Stimulated activated effector memory CD8-positive, alpha-beta T cell treated with anti-CD3 and anti-CD28 coated beads, Interleukin-12 subunit alpha, Interleukin-12 subunit beta, amount 100 ng/mL, for 72 hours (primary cell): ENCODE data around the gene TP63.
"Not testable (repeated sequence)": the region's sequence is repeated elsewhere in the genome, so short reads cannot be mapped to it uniquely, and the experiment has no call there.

Experiments used
- ATAC-seq: fragments of 150-1000 bp; cut with Tn5 transposase; 2 replicates; pipeline ENCODE4 v1.10.0; 2021
- DNase-seq, 2 donors: peaks; one replicate each; pipeline ENCODE4 v3.0.0; 2021 to 2022; ENCODE audit warnings: low spot score in 2 of 2
- H3K27ac Mint-ChIP-seq: one replicate; pipeline ENCODE4 v1.8.0; 2022; ENCODE audit warnings: mild to moderate bottlenecking, mixed read lengths
- H3K36me3 Mint-ChIP-seq: one replicate; pipeline ENCODE4 v1.8.0; 2022; ENCODE audit warnings: mild to moderate bottlenecking, mixed read lengths
- H3K4me1 Mint-ChIP-seq: one replicate; pipeline ENCODE4 v1.8.0; 2022; ENCODE audit warnings: mixed read lengths
- H3K4me3 Mint-ChIP-seq: one replicate; pipeline ENCODE4 v1.8.0; 2022; ENCODE audit warnings: mild to moderate bottlenecking, mixed read lengths
- H3K9me3 Mint-ChIP-seq: one replicate; pipeline ENCODE4 v1.8.0; 2022; ENCODE audit warnings: mixed read lengths

The TP63 gene

DNA sequence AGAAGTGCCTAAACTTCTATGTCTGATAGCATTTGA lies at the start of gene TP63:
Gene TP63 (plus strand): TSS at position 17 of the 36 bp plus-strand sequence. CDS start 127 bp downstream, outside the sequence.
- Mint-ChIP-seq H3K9me3 (no peaks in the 10 kb centered on the region), H3K27ac (peak within 1 kb of the TSS; percentile 13), H3K4me3 (peak within 1 kb of the TSS; percentile 45), H3K4me1 (peaks cover 17% of the 10 kb centered on the region), H3K36me3 (no peaks in the 10 kb centered on the region)
- ATAC-seq (no peak), DNase-seq (no peak)

DNA sequence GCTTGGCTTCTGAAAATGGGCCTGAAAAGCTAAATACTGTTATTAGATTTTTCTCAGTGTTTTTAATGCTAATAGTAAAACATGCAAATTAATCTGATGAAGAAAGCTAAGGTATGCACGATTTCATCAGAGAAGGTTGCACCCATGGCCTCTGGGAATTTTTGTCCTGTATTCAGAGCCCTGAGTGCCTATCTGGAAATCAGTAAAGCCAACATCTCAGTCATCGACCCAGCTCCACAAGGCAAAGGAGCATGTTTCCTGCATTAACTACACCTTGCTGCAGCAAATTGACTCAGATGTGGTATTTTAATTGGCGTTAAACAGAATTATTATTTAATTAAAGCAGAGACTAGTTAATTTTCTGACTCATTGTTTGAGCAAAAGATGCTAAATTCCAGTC lies 49.0 kb upstream of the TP63 start:
- Mint-ChIP-seq H3K27ac (no peak overlapping the region), H3K4me1 (peaks cover 7% of the 10 kb centered on the region), H3K9me3 (peaks cover 5% of the 10 kb centered on the region), H3K4me3 (no peak overlapping the region), H3K36me3 (no peaks in the 10 kb centered on the region)
- ATAC-seq (no peak), DNase-seq (no peak)

DNA sequence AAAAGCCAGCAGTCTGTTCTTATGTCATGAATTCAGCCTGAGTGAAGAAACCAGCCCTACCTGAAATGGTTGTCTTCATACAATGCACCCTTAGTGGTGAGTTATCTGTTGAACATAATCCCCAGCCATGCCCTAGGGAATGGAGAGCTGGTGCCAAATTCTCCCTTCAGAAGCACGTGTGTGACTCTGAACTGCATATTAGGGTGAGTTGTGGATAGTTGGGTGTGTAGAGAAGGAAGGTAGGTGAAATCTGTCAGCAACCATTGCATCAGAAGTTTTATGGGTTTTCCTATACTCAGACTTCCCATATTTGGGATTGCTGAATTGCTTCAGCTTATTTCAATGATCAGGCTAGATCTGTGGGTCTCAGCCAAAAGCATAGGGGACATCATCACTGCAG lies 46.5 kb upstream of the TP63 start:
- Mint-ChIP-seq H3K4me1 (no peaks in the 10 kb centered on the region), H3K4me3 (no peak overlapping the region), H3K27ac (no peak overlapping the region), H3K36me3 (no peaks in the 10 kb centered on the region), H3K9me3 (no peaks in the 10 kb centered on the region)
- DNase-seq: no peak
- no peak for ATAC-seq

DNA sequence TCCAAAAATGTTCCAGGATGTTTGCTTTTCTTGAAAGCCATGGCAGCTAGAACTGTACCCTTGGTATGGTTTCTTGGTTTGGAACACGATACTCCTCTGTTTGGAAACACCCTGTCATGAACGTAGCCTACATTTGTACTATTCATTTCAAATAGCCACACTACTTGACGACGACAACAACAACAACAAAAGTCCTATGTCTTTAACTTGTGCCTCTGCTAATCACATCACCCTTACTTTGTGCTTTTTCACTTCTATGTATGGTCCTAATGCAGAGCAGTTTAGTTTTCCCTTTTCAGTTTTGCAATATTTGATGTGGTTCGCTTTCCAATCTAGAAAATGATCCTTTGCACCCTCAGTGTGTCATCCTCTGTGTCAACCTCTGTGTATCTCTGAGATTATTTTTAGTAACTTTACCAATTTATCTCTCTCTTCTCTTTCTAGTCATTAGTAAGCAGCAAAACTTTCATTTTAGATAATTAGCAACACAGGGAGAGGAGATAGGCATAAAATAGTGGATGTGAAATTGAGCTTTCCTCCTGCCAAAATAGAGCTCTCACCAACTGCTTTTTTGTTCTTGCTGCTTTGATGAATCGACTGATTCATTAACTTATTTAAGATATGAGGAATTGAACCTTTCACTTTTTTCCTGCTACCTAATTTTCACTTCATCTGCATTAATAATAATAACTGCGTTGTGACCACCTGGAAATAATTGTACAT lies 44.1 kb upstream of the TP63 start:
- ATAC-seq: peak; percentile 81
- H3K27ac Mint-ChIP-seq: no peak overlapping the region
- no peak for DNase-seq

DNA sequence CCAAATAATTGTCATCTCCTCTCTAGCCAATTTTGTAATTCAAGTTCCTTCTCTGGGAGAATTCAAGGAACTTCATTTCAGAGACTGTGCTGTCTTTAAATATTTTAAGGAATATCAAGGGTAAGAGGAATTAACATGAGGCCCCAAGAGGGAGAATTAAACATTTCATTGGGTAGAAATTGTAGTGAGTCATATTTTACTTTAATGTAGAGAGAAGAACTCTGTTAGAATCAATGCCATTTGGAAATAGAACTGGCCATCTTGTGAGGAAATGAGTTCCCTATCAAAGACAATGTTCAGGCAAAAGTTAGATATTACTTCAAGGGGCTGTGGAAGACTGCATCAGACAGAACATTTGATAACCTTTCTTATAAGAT lies 43.5 kb upstream of the TP63 start:
- Mint-ChIP-seq H3K27ac (no peak overlapping the region), H3K4me3 (no peak overlapping the region), H3K36me3 (no peaks in the 10 kb centered on the region), H3K4me1 (no peaks in the 10 kb centered on the region), H3K9me3 (peaks cover 3% of the 10 kb centered on the region)
- ATAC-seq (no peak), DNase-seq (no peak)

More for the DNA sequence above, 44.1 kb upstream of the TP63 start:
- H3K9me3 Mint-ChIP-seq: peaks cover 3% of the 10 kb centered on the region
- no peaks in the 10 kb centered on the region for H3K4me1 Mint-ChIP-seq
- H3K4me3 Mint-ChIP-seq: no peak overlapping the region
- H3K36me3 Mint-ChIP-seq: no peaks in the 10 kb centered on the region

DNA sequence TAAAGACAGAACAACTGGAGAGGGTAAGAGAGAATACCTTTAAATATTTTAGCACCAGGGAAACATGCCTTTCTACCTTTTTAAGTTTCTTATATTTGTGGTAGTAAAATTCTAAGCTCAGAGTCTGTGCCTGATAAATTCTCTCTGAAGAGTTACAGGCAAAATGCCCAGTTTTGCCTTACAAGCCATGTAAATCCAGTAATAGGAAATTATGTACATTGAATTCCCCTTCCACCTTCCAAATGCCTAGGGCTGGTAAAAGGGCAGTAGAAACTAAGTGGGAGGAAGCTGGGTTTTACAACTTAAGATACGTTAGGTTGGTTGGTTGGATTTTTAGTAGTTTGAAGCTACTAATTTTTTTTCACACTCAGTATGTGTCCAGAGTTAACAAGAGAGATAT lies 43.1 kb upstream of the TP63 start:
- no peak for ATAC-seq
- no peak for DNase-seq
- no peaks in the 10 kb centered on the region for H3K36me3 Mint-ChIP-seq

DNA sequence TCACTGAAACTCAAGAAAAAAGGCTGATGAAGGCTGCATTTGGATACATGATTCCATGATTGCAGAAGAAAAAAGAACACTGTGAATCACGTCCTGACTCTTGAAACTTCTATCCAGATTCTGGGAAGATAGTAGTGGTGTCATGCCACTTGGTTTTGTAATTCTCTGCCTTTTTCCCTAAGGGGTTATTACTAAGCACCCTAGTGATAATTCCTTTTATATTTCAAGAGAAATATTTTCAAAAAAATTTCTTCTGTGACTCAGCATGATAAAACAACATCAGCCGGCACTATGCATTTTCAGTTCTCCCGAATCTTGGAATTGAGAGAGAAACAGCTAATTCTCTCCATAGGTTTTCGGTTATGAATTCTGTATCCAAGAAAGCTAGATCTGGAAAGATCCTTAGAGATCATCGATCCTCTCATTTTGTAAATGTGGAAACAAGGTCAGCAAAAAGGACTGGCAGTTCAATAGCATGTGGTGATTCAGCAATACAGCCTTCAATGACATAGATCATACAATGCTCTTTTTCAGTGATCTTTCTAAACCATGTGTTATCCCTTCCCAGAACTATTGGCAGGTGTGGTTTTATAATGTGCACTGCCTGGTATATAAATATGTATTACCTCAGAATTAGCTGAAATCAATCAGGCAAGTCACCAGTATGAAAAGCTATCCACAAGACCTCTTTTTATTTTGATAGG lies 42.6 kb upstream of the TP63 start:
- Mint-ChIP-seq H3K9me3 (peaks cover 3% of the 10 kb centered on the region), H3K4me1 (no peaks in the 10 kb centered on the region), H3K4me3 (no peak overlapping the region), H3K27ac (no peak overlapping the region), H3K36me3 (no peaks in the 10 kb centered on the region)
- no peak for ATAC-seq
- DNase-seq: no peak

More for the DNA sequence above, 43.1 kb upstream of the TP63 start:
- Mint-ChIP-seq H3K4me3 (no peak overlapping the region), H3K27ac (no peak overlapping the region), H3K9me3 (peaks cover 3% of the 10 kb centered on the region), H3K4me1 (no peaks in the 10 kb centered on the region)

DNA sequence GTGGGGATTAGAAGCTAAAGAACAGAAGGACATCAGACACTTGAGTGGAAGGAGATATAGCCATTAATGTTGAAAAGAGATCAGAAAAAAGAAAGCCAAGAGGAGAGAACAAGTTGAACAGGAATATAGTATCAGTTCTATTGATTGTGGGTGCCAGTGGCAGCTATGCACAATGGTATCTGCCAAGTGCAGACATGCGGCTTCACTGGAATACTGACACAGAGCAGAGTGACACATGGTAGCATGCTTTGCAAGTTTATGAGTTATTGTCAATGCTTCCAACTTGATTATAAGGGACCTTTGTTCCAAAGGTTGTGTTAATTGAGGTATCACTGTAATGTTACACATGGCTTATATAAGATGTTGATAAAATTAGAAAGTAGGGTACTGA lies 42.0 kb upstream of the TP63 start:
- Mint-ChIP-seq H3K4me3 (no peak overlapping the region), H3K36me3 (no peaks in the 10 kb centered on the region), H3K9me3 (peaks cover 3% of the 10 kb centered on the region), H3K27ac (no peak overlapping the region), H3K4me1 (no peaks in the 10 kb centered on the region)
- DNase-seq (no peak), ATAC-seq (no peak)

DNA sequence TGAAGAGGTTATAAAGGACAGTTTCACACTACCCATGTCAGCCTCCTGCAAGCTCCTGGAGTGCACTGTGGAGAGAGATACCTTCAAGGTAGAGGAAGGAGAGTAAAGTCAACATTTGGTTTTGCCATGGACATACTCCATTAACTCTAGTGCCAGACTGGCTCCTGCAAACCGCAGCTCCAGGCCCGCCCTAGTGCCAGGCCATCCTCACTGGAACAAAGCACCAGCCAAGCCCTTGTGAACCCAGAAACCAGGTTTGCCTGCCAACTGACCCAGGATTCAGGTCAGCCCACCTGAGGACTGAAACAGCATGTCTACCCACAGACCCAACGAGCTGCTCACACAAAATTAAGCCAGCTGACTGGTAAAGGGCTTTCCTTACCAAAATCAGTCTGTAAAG lies 41.0 kb upstream of the TP63 start:
- no peaks in the 10 kb centered on the region for H3K4me1 Mint-ChIP-seq
- H3K4me3 Mint-ChIP-seq: no peak overlapping the region
- H3K36me3 Mint-ChIP-seq: no peaks in the 10 kb centered on the region
- H3K9me3 Mint-ChIP-seq: peaks cover 3% of the 10 kb centered on the region
- ATAC-seq (no peak), DNase-seq (no peak)
- H3K27ac Mint-ChIP-seq: no peak overlapping the region

DNA sequence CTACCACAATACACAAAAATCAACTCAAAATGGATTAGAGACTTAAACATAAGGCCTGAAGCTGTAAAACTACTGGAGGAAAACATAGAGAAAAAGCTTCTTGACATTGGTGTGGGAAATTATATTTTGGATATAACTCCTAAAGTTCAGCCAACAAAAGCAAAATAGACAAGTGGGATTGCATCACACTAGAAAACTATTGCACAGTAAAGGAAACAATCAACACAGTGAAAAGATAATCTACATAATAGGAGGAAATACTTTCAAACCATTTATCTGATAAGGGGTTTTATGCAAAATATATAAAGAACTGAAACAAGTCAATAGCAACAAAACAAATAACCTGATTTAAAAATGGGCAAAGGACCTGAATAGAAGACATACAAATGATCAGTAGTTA lies 37.6 kb upstream of the TP63 start:
- Mint-ChIP-seq H3K9me3 (peaks cover 3% of the 10 kb centered on the region), H3K4me1 (no peaks in the 10 kb centered on the region), H3K27ac (no peak overlapping the region), H3K4me3 (no peak overlapping the region), H3K36me3 (no peaks in the 10 kb centered on the region)
- ATAC-seq (no peak), DNase-seq (no peak)

DNA sequence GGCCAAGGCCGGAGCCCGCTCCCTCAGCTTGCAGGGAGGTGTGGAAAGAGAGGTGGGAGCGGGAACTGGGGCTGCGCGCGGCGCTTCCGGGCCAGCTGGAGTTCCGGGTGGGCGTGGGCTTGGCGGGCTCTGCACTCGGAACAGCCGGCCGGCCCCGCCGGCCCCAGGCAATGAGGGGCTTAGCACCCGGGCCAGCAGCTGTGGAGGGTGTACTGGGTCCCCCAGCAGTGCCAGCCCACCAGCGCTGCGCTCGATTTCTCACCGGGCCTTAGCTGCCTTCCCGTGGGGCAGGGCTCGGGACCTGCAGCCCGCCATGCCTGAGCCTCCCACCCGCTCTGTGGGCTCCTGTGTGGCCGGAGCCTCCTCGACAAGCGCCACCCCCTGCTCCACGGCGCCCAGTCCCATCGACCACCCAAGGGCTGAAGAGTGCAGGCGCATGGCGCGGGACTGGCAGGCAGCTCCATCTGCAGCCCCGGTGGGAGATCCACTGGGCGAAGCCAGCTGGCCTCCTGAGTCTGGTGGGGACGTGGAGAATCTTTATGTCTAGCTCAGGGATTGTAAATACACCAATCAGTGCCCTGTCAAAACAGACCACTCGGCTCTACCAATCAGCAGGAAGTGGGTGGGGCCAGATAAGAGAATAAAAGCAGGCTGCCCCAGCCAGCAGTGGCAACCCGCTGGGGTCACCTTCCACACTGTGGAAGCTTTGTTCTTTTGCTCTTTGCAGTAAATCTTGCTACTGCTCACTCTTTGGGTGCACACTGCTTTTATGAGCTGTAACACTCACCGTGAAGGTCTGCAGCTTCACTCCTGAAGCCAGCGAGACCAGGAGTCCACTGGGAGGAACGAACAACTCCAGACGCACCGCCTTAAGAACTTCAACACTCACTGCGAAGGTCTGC lies 34.9 kb upstream of the TP63 start:
- H3K9me3 Mint-ChIP-seq, DNase-seq, H3K4me1 Mint-ChIP-seq, H3K27ac Mint-ChIP-seq, H3K36me3 Mint-ChIP-seq, H3K4me3 Mint-ChIP-seq, ATAC-seq: not testable (repeated sequence)

DNA sequence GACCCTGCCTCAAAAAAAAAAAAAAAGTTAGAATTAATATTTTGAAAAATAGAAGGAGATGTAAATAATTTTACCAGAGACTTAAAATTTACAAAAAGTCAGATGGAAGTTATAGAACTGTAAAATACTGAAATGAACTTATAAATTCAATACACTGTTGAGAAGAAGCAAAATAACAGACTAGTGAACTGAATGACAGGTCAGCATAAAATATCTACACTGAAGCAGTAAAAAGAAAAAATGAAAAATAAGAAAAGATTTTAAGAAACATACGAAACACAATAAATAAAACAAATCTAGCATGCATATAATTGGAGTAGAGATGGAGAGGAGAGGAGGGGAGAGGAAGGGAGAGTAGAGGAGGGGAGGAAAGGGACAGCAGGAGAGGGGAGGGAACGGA lies 33.3 kb upstream of the TP63 start:
- ATAC-seq (no peak), DNase-seq (no peak)
- H3K4me3 Mint-ChIP-seq: no peak overlapping the region
- no peak overlapping the region for H3K27ac Mint-ChIP-seq
- no peaks in the 10 kb centered on the region for H3K4me1 Mint-ChIP-seq
- H3K36me3 Mint-ChIP-seq: no peaks in the 10 kb centered on the region
- H3K9me3 Mint-ChIP-seq: no peaks in the 10 kb centered on the region

DNA sequence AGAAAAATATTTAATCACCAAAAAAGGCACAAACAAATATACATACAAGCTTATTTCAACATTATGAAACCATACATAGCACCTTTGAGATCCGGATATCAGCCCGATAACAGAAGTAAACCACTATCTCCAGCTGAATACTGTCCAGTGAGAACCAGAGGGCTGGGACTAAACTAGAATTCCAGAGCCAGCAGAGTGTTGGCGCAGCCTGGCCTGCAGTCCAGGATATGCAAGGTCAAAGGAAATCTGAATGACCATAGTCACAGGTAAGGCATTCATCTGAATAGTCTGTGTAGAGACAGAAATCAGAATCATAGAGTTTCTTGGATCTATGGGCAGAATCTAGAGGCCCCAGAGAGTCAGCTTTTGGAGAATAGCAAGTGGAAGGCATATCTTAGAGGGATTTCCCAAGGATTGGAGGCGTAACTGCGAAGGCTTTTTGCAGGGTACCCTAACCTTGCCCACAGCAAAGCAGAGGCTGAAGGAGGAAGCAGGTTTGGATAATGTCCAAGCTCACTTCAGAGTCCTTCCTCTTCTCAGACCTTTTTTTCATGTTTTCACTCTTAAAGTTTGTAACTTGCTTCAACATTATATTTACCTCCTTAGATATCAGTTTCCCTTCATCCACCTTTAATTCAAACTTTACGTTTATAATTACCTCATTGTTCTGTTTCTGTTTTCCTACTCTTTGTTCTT lies 32.5 kb upstream of the TP63 start:
- H3K4me3 Mint-ChIP-seq: no peak overlapping the region
- no peak overlapping the region for H3K27ac Mint-ChIP-seq
- H3K4me1 Mint-ChIP-seq: no peaks in the 10 kb centered on the region
- no peak for DNase-seq
- no peak for ATAC-seq
- H3K36me3 Mint-ChIP-seq: no peaks in the 10 kb centered on the region
- H3K9me3 Mint-ChIP-seq: no peaks in the 10 kb centered on the region

DNA sequence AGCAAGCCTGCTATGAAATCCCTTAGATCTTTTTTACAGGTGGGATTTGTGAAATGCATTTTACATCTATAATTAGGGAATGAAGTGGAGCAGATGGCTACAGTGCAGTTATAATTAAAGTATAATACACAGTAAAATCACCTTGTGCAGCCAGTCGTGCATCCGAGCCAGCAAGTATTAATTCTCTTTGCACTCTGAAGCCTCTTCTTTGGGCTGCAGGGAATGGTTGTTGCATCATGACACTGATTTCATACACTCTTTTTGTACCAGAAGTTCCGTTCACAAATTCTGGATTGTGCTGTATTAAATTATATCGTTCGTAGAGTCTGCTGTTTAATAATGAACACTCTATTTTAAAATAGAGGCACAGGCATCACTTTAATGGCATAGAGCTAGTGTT lies 28.7 kb upstream of the TP63 start:
- no peaks in the 10 kb centered on the region for H3K36me3 Mint-ChIP-seq

DNA sequence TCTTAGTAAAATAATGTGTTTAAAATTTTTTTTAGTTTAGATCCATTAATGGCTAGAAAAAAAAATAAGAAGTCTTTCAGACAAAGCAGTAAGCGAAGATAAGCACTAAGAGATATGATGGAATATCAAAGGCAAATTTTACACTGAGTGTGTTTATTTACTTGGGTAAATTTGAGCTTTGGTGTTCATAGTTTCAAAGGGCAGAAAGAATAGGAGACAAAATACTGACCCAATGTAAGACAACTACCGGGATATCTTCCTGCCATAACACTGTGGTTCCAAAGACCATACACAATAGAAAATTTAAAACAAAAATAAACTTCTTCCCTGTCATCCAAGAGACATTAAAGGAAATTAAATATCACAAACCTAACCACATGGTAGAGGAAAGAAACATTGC lies 25.5 kb upstream of the TP63 start:
- Mint-ChIP-seq H3K27ac (no peak overlapping the region), H3K36me3 (no peaks in the 10 kb centered on the region), H3K9me3 (peaks cover 4% of the 10 kb centered on the region), H3K4me1 (no peaks in the 10 kb centered on the region), H3K4me3 (no peak overlapping the region)
- no peak for ATAC-seq
- no peak for DNase-seq

More for the DNA sequence above, 28.7 kb upstream of the TP63 start:
- DNase-seq (no peak), ATAC-seq (no peak)
- Mint-ChIP-seq H3K27ac (no peak overlapping the region), H3K9me3 (no peaks in the 10 kb centered on the region), H3K4me1 (no peaks in the 10 kb centered on the region), H3K4me3 (no peak overlapping the region)

DNA sequence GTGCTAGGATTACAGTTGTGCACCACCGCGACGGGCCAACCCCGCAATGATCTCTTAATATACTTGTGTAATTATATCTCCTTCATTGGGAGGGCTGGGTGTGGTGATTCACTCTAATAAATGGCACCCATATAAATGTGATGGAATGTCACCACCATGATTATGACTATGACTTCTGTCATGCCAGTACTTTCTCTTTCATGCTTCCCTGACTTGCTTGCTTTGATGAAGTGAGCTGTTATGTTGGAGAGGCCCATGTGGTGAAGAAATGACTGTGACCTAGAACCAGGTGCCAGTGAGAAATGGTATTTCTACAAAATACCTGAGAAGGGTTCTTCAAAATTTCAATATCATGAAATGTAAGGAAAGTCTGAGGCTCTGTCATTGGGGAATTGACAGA lies 24.4 kb upstream of the TP63 start:
- H3K27ac Mint-ChIP-seq: no peak overlapping the region
- DNase-seq (no peak), ATAC-seq (peak; percentile 39)
- H3K36me3 Mint-ChIP-seq: no peaks in the 10 kb centered on the region
- no peak overlapping the region for H3K4me3 Mint-ChIP-seq
- peaks cover 9% of the 10 kb centered on the region for H3K9me3 Mint-ChIP-seq
- no peaks in the 10 kb centered on the region for H3K4me1 Mint-ChIP-seq
